HG03060 (cell line): ENCODE data around the gene MEIS1.

Experiments
- ATAC-seq: cut with Tn5 transposase; IDR thresholded peaks from one replicate; pipeline ENCODE4 v1.9.1; 2021; ENCODE audit warnings: low read depth, moderate number of reproducible peaks; ENCODE audit not compliant: unreplicated experiment

The MEIS1 gene

DNA sequence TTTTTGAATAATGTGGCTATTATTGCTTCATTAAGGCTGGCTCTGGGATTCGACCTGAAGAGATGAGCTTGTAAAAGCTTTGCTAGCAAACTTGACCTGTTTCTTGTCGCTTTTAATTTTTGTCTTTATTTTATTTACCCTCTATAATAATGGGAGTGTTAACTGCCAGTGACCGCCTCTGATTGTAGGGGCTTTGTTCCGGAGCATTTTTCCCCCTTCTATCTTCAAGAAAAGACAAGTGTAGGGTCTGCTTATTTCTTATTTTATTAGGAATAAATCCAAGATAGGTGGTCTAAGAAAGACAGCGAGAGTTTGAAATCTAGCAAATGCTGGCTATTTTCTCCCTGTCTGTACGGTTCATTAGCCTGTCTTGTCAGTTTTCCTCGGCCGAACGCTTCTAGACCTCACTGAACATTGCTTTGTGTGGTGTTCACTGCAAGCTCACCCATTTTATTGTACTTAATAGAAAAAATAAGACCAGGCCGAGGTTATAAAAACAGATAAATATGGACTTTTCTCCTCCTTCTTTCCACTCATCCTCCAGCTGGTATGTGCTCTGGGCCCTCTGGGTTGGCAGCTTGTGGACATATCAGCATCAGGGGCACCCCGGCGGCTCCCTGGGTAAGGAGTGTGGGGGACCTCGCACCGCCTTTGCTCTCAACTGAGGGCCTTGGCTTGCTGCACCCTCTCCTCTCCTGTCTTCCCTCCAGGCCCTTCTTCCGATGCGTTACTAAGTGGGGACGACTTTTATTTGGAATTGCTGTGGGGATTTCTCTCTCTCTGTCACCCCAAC is 8.5 kb downstream of the MEIS1 start:
- ATAC-seq = no peak

DNA sequence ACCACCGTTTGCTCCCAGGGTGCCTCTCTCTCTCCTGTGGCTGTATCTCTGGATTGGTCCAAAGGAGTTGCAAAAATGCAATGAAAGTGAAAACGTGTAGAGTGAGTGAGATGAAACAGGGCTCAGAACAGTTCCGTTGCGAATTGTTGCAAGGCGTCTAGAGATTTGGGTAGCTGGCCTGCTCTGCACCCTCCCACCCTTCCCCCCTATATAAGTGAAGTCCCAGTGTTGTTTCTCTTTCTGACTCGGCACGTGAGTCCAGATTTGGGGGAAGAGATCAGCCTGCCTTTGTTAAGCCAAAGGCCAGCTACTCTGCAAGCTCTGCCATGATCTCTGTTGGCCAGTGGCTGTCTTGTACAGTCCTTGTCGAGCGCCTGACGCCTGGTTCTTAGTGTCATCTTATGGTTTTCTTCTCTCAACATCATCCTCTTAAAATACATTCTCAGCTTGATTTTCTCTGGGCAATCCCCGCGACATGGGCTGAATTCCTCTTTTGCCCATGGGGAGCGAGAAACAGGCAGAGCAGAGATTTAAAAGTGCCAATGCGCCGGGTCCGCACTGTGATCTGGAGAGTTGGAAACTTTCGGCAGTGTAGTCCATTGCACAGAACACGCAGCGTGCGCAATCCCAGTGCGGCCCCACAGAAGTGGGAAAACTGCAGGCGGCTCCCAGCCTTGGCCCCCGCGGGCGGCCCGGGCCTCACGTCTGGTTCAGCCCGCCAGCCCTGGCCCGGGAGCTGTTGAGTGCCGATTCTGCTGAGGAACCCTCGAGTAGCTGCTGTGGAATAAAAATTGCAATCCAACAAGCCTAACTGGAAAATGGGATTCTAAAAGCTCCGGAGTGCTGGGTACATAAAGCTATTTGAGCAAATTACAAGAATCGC is 9.3 kb downstream of the MEIS1 start:
- no peak for ATAC-seq

DNA sequence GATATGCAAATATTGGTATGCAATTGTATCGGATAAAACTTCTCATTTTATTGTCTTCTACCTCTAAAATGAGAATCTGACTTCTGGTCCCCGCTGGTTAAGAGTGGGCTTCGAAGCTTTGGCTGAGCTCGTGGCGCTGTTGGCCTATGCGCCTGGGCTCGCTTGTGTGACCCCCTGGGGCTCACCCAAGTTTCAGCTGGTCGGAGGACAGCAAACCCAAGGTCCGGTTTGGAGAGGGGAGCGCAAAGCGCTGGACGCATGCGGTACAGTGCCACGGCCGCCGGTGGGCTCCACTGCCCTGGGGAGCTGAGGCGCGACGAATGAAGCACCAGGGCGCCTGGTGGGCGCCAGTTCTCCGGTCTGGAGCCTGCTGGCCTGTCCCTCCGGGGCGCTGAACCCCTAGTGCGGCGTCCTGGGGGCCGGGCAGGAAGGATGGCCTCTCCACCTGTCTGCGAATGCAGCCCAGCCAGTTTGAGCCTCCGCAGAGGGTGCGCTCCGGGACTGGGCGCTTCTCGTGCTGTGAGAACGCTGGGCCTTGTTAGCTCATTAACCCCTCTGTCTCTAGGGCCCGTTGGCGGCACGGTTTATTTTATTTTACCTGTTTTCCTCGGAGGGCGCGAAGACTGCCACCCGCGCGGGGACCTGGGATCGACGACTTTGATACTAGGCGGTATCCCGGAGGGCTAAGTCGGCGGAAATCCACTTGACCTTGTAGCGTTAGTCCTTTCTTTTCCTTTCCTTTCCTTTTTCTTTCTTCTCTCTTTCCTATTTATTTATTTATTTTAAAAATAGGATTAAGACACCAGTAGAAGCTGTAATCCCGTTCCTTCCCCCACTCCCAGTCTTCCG is 10.4 kb downstream of the MEIS1 start:
- no peak for ATAC-seq

DNA sequence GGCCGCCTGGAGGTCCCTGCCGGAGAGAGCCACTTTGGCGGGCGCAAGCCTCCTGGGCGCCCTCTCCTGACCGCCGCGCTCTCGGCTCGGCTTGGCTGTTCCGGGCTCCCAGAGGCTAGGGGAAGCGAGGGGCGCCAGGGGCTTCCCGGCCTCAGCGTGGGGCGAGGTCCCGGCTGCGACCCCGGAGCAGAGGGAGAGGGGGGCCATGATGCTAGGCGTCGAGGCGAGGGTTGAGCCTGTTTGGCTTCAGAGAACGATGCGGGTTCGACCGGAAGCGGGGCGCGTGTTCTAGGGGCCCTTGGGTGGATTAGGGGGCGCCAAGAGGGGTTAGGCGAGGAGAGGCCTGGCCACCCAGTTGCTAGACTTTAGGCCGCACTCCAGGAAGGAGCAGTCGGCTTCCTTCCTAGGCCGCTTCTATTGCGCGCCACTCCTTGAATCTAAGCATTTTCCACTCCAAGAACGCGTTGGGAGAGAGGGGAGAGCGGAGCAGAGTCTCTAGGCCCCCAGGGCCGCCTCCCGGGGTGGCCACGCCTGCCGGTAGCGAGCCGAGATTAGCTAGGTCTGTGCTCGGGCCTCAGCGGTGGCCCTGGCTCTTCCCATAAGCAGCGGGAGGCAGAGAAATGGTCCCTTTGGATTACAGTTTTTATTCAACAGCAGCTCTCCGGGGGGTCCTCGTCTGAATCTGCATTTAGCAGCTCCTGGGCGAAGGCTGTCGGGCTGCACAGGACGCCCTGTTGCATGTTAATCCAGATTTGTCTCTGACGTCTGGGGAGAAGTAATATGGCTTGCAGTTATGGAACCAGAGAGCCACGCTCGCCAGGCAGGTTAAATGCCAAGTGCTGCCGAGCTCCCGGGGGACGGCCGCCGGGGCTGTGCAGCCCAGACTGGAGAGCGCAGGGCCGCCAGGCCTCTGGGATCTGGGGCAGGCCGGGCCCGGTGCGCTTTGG is 11.3 kb downstream of the MEIS1 start:
- ATAC-seq = no peak

DNA sequence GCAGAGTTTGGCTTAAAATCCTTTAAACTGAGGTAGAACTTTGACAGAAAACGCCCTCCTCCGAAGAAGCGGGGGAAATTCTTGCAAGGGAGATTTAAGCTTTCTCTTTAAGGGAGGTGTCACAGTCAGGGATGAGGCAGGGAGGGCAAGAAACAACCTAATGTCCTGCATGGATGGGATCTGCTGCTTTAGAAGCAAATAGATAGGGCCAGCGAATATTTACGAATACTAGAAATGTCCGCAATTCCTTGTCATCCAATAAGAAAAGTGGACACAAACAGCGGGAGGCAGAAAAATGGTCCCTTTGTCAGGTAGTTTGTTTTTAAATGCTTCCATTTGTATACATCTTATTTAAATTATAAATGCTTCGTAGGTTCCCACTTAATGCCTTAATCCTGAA is 12.0 kb downstream of the MEIS1 start:
- no peak for ATAC-seq

DNA sequence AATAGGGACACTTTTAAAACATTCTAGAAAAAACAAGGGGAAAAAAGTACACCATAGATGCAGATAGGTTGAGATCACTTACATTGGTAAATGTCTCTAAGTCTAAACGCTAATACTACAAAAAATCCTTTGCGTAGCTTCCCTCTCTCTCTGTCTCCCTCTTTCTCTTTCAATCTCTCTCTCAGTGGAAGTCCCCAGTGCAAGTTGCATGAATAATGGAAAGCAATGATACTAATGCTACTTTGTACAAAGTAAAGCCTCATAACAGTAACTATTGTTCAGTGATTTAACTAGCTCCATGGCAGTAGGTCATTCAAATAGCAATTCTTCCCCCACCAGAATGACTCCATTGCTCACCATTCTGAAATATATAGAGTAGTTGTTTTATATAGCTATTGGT is 12.8 kb downstream of the MEIS1 start:
- no peak for ATAC-seq

DNA sequence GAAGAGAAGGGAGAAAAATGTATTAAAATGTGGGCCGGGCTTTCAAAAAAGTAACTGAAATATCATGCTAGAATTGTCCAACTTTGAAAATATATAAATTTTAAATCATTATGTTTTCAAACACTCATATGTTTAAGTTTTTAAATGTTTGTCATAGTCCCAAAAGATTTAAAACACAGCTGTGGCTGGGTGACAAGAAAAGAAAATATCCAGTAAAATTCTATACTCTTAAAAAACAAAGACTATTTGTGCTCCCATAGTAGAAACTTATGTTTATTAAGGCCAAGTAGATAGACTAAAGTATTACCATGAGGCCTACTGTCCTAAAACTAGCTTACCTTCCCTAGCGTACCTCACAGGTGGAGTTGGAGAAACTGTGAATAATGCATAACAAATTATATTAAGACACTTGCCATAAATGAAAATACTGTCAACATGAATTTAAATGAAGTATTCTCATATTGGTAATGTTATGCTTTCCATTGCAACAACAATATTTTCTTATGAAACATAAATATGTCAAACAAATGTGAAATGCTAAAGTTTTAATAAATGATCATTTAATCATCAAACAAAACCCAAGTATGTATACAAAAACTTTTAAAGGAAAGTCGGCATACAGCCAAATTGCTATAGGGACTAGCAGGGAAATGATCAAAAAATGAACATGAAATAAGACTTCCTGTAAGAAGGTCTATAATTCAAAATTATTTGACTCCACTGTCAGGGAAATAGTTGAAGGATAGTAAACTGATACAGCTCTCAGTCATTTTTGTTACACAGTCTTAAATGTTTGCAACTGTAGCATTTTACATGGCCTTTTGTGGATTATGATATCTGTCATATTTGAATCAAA is 13.4 kb downstream of the MEIS1 start:
- no peak for ATAC-seq

DNA sequence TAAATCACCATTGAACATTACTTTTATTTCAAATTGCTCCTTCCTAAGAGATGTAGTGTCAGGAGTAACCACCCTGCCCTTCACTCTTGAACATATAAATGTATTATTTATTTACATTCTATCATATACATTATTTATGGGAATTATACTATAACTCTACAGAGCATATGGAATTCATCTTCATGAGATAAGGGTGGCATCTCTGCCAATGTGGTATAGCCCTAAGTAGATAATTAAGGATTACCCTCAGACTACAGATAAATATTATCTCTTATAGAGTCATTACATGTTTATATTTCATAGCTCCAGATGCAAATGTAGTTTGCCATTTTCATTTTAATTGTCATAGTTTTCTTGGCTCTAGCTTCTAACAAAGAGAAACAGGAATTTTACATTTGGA is 17.3 kb downstream of the MEIS1 start:
- ATAC-seq = no peak

DNA sequence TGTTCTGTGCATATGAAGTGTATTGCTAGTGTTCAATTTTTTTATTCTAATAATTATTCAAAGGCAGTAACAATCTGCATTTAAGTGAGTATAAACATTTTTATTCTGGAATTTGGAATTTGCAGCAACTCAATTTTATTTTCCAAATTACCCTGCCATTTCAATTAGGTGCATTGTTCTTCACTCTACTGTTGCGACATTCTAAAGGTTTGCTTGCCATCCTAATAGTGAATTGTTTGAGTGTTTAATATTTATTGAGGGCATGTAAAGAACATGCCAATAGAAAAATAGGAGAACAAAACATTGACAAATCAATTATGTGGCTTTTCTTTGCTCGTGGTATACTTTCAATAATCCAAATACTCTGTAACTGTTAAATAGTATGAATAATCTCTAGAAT is 18.0 kb downstream of the MEIS1 start:
- ATAC-seq = no peak

DNA sequence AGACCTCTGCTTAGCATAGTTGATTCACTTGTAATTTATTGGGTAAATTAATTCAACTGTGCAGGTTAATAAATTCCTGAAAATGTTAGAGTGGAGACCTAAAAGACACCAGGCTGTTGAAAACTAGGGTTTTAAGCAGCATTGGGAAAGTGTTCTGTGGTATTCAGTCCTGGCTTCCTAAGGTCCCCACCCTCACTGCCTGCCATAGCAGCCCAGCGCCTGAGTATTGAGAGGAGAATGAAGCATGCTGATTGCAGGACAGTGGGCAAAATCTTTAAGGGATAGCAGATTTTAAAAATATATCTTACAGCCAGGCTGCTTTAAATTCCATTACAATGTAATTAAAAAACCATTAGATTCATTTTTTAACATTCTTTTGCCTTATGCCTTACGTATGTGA is 20.6 kb downstream of the MEIS1 start:
- ATAC-seq = no peak

DNA sequence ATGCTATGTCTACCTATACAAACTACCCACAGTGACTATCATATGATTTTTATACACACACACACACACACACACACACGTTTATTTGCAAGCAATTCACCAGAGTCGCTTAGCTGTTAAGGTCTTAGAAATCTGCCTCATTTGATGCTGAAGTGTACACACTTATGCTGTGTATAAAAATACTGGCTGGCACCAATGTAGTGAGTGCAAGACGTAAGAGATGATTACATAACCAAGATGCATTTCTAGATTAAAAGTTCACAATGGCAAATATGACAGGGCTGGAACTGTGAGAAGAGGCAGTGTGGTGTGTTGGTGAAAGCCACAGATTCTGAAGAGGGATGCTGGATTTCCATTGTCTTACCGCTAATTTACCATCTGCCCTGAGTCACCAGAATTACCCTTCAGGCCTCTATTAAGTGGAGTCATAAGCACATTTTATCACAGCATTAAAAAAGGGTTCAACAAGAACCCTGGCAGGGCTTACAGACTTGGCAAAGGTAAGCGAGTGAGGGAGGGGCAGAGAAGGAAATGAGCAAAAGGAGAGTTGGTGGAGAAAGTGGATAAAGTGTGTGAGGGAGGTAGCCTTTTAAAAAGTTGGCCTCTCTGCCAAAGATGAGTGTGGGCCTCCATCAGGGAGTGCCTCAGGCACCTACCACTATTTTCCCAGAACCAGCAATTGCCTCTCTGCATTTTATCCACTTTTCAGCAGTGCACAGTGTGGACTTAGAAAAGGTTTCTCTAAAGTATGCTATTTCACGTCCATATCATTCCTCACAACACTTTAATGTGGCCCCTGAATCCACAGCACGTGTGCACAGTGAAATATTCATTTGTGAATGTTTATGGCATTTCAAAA is 21.5 kb downstream of the MEIS1 start:
- no peak for ATAC-seq

DNA sequence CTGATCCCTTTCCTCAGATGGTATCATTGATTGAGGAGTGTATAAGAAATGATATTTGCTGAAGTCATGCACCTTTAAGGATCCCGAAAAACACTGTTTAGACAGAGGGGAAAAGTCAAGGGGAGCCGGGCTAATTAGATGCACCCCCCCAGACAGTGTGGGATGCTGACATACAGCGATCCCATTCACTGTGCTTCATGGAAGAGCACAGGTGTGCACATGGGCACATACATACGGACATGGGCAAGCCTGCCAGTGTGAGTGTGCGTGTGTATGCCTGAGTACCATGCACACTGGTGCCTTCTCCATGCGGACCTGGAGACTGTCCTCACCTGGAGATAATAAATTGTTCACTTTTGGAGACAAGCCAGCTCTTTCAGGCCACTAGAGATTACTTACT is 22.6 kb downstream of the MEIS1 start:
- no peak for ATAC-seq

DNA sequence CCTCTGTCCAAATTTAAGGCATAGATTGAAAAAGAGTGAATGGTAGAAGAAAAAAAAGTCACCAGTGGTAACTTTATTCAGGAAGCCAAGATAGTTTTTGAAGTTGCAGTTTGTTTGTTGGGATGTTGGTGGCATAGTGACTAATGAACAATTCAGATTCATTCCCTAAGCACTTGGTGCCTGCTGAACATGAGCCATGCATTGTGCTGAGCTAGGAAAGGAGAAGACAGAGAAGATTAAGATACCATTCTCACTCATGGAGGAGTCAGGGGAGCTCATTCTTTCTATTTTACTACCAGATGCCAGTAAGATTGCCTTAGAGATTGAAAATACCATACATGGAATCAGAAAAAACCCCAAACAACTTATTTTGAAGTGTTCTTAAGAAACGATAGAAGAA is 25.1 kb downstream of the MEIS1 start:
- no peak for ATAC-seq

DNA sequence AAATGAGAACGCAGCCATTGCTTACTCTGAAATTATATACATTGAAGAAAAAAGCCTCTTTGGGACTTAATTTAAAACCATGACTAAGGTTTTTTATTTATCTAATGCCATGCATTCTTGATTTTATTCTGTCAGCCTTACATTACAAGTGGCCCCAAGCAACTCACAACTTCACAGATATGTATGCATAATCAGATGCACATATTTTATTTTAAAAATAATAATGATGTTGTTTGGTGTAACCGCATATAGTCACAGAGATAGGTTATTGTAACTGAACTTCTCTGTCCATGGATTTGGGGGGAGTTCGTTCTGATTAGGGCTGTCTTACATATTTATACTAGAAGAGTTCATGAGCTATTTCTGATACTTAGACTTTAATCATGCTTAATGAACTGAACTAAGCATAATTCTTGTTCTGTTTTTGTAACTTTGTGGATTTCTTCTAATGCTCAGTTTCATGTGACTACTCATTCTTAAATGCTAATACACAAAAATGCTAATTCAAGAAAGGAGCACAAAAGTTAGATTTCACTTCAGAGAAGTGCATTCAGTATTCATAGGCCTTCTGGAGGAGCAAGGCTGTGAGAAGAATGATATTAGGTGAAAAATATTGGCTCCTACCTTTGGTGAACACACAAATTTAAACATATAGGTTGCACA is 26.2 kb downstream of the MEIS1 start:
- ATAC-seq = no peak

DNA sequence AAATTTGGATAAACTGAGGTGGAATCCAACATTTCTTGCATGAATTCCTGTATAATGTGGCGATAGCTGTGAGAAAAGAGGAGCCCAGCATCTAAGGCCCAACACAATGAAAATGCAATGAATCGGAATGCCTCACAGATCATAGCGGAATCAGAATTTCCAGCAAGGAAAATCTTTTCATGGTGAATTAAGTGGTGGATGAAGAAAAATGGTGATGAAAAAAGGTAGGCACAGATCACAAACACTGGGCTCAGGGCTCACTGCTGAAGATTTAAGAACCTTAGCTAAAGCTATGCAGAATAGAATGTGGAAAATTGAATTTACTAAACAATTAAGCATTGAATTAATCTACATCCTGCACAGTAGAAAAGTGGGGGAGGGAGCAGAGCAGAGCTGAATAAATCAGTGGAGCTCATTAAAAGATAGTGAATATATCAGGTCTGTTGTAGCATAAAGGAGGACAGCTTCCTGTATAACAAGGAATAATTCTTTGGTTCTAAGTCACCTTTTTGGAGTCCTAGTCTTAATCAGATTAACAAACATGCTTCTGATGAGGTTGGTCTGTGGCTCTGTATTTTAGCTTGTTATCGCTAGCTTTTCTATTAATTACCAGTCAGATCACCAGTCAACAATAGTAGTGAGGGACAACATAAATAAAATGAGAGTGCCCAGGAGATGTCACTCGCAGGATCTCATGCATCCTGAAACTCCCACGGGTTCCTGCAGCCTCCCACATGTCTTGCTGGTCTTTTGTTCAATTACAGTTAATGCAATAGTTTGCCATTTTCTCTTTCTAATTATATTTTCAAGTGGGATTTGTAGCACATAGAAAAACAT is 27.0 kb downstream of the MEIS1 start:
- no peak for ATAC-seq

DNA sequence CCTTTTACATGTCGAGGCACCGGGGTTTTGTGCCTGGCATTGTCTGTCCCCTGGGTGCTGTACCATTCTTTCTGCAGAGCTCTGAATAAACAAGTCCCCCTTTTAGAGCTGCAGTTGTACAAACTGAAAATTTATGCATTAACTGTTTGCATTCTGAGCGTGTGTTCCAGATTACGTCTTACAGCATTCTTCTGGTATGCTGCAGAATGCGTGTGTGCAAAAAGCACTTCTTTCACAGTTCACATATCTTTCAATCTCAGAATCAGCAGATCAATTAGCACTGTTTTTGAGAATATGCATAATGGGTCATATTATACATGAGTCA is 27.5 kb downstream of the MEIS1 start:
- ATAC-seq = no peak
